Rectal smooth muscle tissue (tissue), 1 donor: ENCODE results near the gene STXBP6.
"Not testable (repeated sequence)": the region's sequence is repeated elsewhere in the genome, so short reads cannot be mapped to it uniquely, and the experiment has no call there.

ENCODE experiments used
- H3K27ac ChIP-seq: one replicate; pipeline ENCODE4 v1.7.0; 2013; ENCODE audit warnings: low read depth, low read length, inconsistent platforms
- H3K27me3 ChIP-seq: one replicate; pipeline ENCODE4 v1.7.0; 2013; ENCODE audit warnings: low read length; ENCODE audit not compliant: control insufficient read depth, insufficient read depth
- H3K36me3 ChIP-seq: one replicate; pipeline ENCODE4 v1.7.0; 2013; ENCODE audit warnings: low read length; ENCODE audit not compliant: control insufficient read depth, insufficient read depth
- H3K4me1 ChIP-seq: one replicate; pipeline ENCODE4 v1.7.0; 2013; ENCODE audit warnings: low read length; ENCODE audit not compliant: control insufficient read depth, insufficient read depth
- H3K4me3 ChIP-seq: one replicate; pipeline ENCODE4 v1.7.0; 2013; ENCODE audit warnings: low read length
- H3K9ac ChIP-seq: one replicate; pipeline ENCODE4 v1.7.0; 2013; ENCODE audit warnings: low read length

Gene STXBP6

GRCh38 chr14:24966579-24966964 lies 83.4 kb downstream of the STXBP6 start:
- Histone ChIP-seq H3K4me3 (no peak overlapping the region), H3K27ac (peak overlapping the region; percentile 48), H3K36me3 (no peaks in the 10 kb centered on the region), H3K4me1 (peaks cover 6% of the 10 kb centered on the region), H3K9ac (no peak overlapping the region), H3K27me3 (no peaks in the 10 kb centered on the region)

GRCh38 chr14:24965934-24966578 lies 83.9 kb downstream of the STXBP6 start:
- Histone ChIP-seq H3K4me1 (peaks cover 4% of the 10 kb centered on the region), H3K9ac (no peak overlapping the region), H3K4me3 (peak overlapping the region; percentile 1), H3K27ac (peak overlapping the region; percentile 48), H3K36me3 (no peaks in the 10 kb centered on the region), H3K27me3 (no peaks in the 10 kb centered on the region)

GRCh38 chr14:24965578-24965933 lies 84.4 kb downstream of the STXBP6 start:
- Histone ChIP-seq H3K9ac (no peak overlapping the region), H3K4me3 (no peak overlapping the region), H3K27ac (peak overlapping the region; percentile 48), H3K36me3 (no peaks in the 10 kb centered on the region), H3K4me1 (peaks cover 4% of the 10 kb centered on the region), H3K27me3 (no peaks in the 10 kb centered on the region)

GRCh38 chr14:24964591-24964990 lies 85.4 kb downstream of the STXBP6 start:
- Histone ChIP-seq H3K4me1 (peaks cover 8% of the 10 kb centered on the region), H3K27ac (peak overlapping the region; percentile 12), H3K9ac (no peak overlapping the region), H3K27me3 (no peaks in the 10 kb centered on the region), H3K4me3 (no peak overlapping the region), H3K36me3 (no peaks in the 10 kb centered on the region)

GRCh38 chr14:24964048-24964447 lies 85.9 kb downstream of the STXBP6 start:
- H3K4me1 ChIP-seq: peaks cover 13% of the 10 kb centered on the region
- H3K27me3 ChIP-seq: no peaks in the 10 kb centered on the region
- H3K36me3 ChIP-seq: no peaks in the 10 kb centered on the region
- peak overlapping the region; percentile 12 for H3K27ac ChIP-seq
- H3K9ac ChIP-seq: no peak overlapping the region
- H3K4me3 ChIP-seq: no peak overlapping the region

- H3K9ac ChIP-seq, H3K27me3 ChIP-seq, H3K4me3 ChIP-seq, H3K27ac ChIP-seq, H3K36me3 ChIP-seq: not testable (repeated sequence)
- peaks cover 23% of the 10 kb centered on the region for H3K4me1 ChIP-seq
These were observed 87.8 kb downstream of the STXBP6 start for GRCh38 chr14:24962118-24962517.

- H3K27me3 ChIP-seq: no peaks in the 10 kb centered on the region
- H3K36me3 ChIP-seq: no peaks in the 10 kb centered on the region
- peak overlapping the region; percentile 49 for H3K27ac ChIP-seq
- H3K4me3 ChIP-seq: no peak overlapping the region
- peaks cover 23% of the 10 kb centered on the region for H3K4me1 ChIP-seq
- H3K9ac ChIP-seq: no peak overlapping the region
These were observed 89.1 kb downstream of the STXBP6 start for GRCh38 chr14:24960816-24961215.

- no peaks in the 10 kb centered on the region for H3K27me3 ChIP-seq
- H3K27ac ChIP-seq: peak overlapping the region; percentile 31
- H3K4me1 ChIP-seq: peaks cover 19% of the 10 kb centered on the region
- no peak overlapping the region for H3K4me3 ChIP-seq
- no peak overlapping the region for H3K9ac ChIP-seq
- no peaks in the 10 kb centered on the region for H3K36me3 ChIP-seq
These were observed 90.1 kb downstream of the STXBP6 start for GRCh38 chr14:24959791-24960331.

GRCh38 chr14:24958271-24958670 lies 91.7 kb downstream of the STXBP6 start:
- Histone ChIP-seq H3K4me3 (no peak overlapping the region), H3K27me3 (no peaks in the 10 kb centered on the region), H3K9ac (no peak overlapping the region), H3K36me3 (no peaks in the 10 kb centered on the region), H3K4me1 (peaks cover 19% of the 10 kb centered on the region), H3K27ac (no peak overlapping the region)

- no peak overlapping the region for H3K27ac ChIP-seq
These were observed 92.1 kb downstream of the STXBP6 start for GRCh38 chr14:24957814-24958213.

GRCh38 chr14:24956104-24956503 lies 93.8 kb downstream of the STXBP6 start:
- Histone ChIP-seq H3K4me3 (no peak overlapping the region), H3K4me1 (peaks cover 19% of the 10 kb centered on the region), H3K36me3 (no peaks in the 10 kb centered on the region), H3K27me3 (no peaks in the 10 kb centered on the region), H3K9ac (no peak overlapping the region), H3K27ac (no peak overlapping the region)

More at GRCh38 chr14:24957814-24958213, 92.1 kb downstream of the STXBP6 start:
- H3K27me3 ChIP-seq: no peaks in the 10 kb centered on the region
- no peak overlapping the region for H3K4me3 ChIP-seq
- peaks cover 19% of the 10 kb centered on the region for H3K4me1 ChIP-seq
- H3K36me3 ChIP-seq: no peaks in the 10 kb centered on the region
- no peak overlapping the region for H3K9ac ChIP-seq

GRCh38 chr14:24954700-24955037 lies 95.3 kb downstream of the STXBP6 start:
- Histone ChIP-seq H3K9ac (no peak overlapping the region), H3K4me1 (peaks cover 16% of the 10 kb centered on the region), H3K36me3 (no peaks in the 10 kb centered on the region), H3K27me3 (no peaks in the 10 kb centered on the region), H3K4me3 (no peak overlapping the region), H3K27ac (no peak overlapping the region)

GRCh38 chr14:24954037-24954699 lies 95.8 kb downstream of the STXBP6 start:
- Histone ChIP-seq H3K9ac (no peak overlapping the region), H3K4me1 (peaks cover 11% of the 10 kb centered on the region), H3K27ac (no peak overlapping the region), H3K4me3 (no peak overlapping the region), H3K27me3 (no peaks in the 10 kb centered on the region), H3K36me3 (no peaks in the 10 kb centered on the region)
